Measurements from ENCODE around the gene PRPF19.

Gene PRPF19

GRCh38 chr11:60872124-60872960 lies 34.0 kb downstream of the PRPF19 start:
- DNase-seq = no peak

GRCh38 chr11:60871378-60872061 lies 34.9 kb downstream of the PRPF19 start:
- no peak for DNase-seq

- no peak for DNase-seq
Observed at GRCh38 chr11:60870733-60871377, 35.5 kb downstream of the PRPF19 start.

- DNase-seq = peak in 2 of 3 experiments; percentile 72 to 88
Observed at GRCh38 chr11:60870276-60870675, 36.1 kb downstream of the PRPF19 start.

DNA sequence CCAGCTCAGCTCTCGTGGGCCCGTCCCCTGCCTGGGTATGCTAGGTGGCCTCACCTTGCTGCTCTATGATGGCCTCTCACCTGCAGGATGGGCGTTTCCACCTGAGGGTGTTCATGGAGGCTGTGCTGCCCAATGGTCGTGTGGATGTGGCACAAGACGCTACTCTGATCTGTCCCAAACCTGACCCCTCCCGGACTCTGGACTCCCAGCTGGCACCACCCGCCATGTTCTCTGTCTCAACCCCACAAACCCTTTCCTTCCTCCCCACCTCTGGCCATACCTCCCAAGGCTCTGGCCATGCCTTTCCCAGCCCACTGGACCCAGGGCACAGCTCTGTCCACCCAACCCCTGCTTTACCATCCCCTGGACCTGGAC lies 36.9 kb downstream of the PRPF19 start:
- DNase-seq = no peak

GRCh38 chr11:60868682-60869450 lies 37.5 kb downstream of the PRPF19 start:
- no peak for DNase-seq

- DNase-seq = no peak
Observed at GRCh38 chr11:60867871-60868681, 38.3 kb downstream of the PRPF19 start.

GRCh38 chr11:60866911-60867870 lies 39.2 kb downstream of the PRPF19 start, which contains the start of gene ZP1:
Gene ZP1, plus strand, starts transcription at chr11:60867542. Its CDS starts 20 bp downstream, at chr11:60867562.
- peak; percentile 18 to 81 (median 39) for DNase-seq

DNA sequence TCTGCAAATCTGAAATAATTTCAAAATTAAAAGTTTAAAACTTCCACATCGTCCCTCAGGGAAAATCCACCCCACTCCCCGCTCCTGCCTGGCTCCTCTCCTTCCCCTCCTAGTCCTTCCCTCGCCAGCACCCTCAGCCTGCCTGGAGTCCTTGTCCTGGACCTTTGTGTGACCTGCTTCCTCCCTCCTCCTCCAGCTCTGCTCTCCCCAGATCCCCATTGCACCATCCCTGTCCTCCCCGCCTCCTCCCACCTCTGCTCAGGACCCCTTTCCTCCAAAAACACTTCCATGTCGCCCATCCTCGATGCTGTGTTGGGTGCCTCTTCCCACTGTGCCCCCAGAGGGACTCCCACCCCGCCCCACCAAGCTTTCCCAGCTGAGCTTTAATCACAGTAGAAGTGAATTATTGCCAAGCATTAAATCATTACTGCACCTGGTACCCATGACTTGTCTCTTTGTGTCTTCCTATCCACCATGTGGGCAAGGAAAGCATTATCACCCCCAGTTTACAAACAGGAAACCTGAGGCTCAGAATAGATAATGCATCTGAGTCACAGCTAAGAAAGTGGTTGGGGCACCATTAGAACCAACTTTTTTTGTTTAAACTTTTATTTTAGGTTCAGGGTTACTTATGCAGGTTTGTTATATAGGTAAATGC lies 41.4 kb downstream of the PRPF19 start:
- no peak for DNase-seq

DNA sequence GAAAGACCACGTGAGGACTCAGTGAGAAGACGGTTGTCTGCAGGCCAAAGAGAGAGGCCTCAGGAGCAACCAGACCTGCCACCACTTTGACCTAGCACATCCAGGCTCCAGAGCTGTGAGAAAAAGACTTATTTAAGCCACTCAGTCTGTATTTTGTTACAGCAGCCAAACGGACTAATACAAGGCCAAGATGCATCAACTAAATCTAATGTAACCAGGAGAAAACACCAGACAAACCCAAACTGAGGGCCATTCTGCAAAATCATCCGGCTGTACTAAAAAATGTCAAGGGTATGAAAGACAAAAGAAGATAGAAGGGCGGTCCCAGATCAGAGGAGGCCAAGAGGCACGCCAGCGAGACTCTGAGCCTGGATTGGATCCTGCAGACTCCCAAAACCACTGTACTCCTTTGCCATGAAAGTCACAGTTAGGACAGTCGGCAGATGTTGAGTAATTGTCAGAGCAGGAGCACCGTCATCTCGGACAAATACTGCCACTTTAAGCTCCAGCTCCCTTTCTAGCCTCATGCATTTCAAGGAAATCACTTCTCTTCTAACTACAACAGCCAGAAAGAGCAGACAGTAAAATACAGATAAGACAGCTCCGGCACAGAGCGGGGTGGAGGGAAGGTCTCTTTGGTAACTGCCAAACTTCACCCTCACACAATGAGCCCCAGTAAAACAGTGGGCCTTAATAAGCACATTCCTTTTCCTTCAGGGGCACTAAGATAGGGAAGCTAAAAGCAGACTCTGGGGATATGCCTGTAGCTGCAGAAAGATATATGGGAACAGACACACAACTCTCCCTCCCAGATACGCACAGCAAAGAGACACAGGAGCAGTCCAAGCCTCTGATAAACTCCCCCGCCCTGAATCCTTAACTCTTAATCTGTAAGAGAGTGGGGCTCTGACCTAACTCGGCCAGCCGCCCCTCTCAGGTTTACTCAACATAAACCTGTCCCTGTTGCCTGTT lies 42.5 kb downstream of the PRPF19 start:
- no peak for DNase-seq

DNA sequence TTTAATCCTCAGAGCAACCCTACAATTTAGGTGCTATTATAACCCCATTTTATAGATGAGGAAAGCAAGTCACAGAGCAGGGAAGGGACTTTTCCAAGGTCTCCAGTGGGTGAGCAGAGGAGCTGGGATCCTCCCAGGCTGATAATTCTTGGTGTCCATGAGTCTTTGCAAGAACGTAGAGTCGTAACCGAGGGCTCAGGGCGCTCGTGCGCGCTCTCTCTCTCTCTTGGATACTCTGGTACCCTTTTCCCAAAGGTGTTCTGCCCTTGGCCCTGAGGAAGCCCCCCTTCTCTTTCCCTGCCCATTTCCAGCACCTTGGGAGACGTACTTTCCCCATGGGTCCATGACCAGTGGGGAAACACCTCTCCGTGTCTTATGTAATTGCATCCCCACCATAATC lies 44.2 kb downstream of the PRPF19 start:
- DNase-seq = no peak

GRCh38 chr11:60860943-60861342 lies 45.4 kb downstream of the PRPF19 start:
- DNase-seq = peak in 1 of 3 experiments; percentile 12

GRCh38 chr11:60859616-60860250 lies 46.7 kb downstream of the PRPF19 start:
- no peak for DNase-seq

GRCh38 chr11:60858731-60859464 lies 47.5 kb downstream of the PRPF19 start:
- DNase-seq = no peak

DNA sequence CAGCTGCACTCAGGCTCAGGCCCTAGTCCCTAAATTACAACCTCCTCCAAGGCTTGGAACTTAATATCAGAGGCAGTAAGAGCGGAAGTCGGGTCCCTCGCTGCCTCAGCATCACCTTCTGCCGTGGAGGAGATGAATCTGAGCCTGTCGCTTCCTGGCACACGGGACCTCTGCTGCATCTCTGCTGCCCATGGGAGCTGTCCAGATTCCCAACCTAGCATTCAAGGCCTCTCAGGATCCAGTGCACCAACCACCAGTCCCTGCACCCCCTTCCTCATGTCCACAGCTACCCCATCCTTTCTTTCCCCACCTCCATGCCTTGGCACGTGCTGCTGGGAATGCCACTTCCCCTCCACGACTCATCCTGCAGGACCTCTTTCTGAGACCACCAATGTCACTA lies 48.1 kb downstream of the PRPF19 start:
- no peak for DNase-seq

- no peak for DNase-seq
Observed at GRCh38 chr11:60857378-60858232, 48.8 kb downstream of the PRPF19 start.

Data from NCI-H1417 (cell line).